GM18868 (cell line): ENCODE results near the gene SLA2.
"Not testable (repeated sequence)": the region's sequence is repeated elsewhere in the genome, so short reads cannot be mapped to it uniquely, and the experiment has no call there.

ENCODE experiments used
- ATAC-seq: cut with Tn5 transposase; IDR thresholded peaks from one replicate; pipeline ENCODE4 v1.9.1; 2021; ENCODE audit warnings: mild to moderate bottlenecking, moderate library complexity; ENCODE audit not compliant: unreplicated experiment

SLA2 gene

DNA sequence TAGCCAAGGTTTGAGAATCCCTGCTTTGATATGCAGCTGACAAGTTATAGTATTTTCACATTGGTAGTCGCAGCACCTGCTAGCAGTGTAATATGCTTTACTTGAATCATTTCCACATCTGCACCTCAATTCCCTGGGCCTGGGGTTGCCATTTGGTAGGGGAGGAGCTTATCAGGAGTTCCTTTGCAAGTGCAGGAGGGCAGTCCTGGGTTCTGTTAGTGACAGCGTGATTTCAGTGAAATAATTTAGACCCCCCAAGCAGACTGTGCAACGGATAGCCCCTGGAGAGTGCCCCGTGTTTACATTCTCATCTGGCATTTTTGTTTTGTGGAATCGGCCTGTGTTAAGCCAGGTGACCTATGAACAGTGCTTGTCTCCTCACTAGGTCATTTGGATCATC lies 34.4 kb downstream of the SLA2 start:
- no peak for ATAC-seq

DNA sequence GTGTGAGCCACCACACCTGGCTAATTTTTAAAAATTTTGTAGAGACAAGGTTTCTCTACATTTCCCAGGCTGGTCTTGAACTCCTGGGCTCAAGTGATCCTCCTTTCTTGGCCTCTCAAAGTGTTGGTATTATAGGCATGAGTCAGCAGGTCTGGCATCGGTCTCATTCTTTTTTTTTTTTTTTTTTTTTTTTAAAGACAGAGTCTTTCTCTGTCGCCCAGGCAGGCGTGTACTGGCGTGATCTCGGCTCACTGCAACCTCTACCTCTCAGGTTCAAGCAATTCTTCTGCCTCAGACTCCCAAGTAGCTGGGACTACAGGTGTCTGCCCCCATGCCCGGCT lies 37.6 kb downstream of the SLA2 start:
- not testable (repeated sequence) for ATAC-seq

DNA sequence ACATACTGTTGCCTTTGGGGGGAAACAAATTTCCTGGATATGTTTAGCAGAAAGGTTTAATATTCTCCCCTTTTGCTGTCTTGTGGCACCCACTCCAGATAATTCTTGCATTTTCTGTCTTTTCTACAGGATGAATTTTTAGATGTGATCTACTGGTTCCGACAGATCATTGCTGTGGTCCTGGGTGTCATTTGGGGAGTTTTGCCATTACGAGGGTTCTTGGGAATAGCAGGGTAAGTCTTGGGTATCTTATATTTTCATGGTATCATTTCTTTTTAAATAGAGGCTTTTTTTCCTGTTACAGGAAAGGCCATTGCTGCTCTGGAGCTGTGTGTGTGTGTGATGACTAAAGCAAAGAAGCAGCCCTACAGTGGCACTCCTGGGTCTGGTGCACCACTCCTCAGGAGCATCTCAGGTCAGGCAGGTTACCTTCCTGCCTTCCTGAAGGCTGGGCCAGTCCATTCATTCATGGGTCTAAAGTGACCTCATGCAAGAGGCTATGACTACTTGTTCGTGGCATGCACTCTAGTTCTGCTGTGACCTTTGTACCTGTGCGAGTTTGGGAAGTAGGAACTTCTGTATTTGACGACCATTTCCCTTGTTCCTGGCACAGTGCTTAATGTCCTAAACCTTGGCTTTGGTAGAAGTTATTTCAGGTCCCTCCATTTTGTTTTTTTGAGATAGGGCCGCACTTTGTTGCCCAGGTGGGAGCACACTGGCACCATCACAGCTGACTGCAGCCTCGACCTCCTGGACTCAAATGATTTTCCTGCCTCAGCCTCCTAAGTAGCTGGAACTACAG lies 38.2 kb downstream of the SLA2 start:
- ATAC-seq: no peak

DNA sequence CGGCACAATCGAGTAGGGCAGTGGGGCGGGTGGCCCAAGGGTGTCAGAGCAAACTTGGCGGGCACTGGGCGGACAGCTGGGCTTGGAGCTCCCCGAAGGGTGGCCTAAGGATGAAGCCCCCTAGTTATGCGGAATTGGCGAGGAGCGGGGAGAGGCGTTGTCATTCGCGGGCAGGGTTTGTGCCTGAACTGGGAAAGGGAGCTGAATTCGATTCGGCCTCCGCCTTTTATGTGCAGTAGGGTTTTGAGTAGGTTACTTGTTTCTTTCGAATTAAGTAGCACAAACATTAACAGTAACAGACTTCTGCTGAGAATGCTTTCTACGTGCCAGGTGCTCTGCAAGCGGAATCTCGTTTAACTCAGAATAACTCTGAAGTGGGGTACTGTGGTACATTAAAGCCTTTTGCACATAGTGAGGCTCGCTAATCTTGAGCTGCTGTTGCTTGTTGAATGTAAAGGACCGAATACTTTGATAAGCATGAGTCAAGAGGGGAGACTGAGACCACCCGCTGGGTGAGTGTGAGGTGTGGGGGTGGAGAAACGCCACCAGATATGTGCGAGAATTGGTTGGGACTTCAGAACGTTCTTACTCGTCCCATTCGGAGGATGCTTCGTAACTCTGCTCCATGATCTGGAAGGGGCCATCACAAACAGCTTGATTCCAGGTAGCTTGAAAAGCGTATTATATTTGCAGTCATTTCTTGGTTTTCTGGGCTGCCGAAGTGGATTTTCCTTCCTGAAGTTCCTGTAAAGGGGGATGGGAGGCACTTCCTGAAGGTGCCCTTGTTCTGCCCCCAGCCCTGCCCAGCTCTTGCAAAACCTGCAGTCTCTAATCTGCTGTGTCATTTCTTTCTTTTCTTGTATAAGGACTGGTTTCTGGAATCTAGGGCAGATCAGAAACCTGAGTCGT lies 39.6 kb downstream of the SLA2 start:
- ATAC-seq: no peak

DNA sequence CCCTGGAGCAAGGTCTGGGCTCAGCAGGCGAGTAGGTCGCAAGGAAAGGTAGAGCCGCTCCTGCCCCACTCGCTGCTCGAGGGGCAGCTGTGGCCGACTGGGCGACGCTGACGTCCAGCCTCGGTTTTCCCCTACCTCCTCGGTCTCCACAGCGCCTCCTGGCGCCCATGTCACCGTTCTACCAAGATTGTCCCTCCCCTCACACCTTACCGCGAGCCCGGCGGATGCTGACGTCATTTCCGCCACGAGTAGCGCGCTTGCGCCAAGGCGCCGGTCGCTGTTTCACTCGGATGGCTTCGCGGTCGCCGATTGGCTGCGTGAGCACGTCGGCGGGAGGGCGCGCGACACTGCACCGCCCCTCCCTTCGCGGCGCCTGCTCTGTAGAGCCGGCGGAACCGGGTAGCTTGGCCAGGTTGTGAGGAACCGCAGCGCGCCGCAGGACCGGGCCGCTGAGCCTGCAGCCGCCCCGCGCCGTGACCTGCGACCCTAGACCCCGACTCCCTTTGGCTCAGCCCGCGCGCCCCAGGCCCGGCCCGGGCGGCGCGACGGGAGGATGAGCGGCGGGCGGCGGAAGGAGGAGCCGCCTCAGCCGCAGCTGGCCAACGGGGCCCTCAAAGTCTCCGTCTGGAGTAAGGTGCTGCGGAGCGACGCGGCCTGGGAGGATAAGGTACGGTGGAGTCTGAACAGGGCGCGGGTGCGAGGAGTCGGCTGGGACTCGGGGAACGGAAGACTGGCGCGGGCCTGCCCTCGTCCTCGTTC lies 40.4 kb downstream of the SLA2 start, which contains the start of gene RAB5IF:
RAB5IF (plus strand) TSS at position 381 of the 759 bp plus-strand sequence; CDS start at position 554, 173 bp downstream.
- ATAC-seq: peak; percentile 87

DNA sequence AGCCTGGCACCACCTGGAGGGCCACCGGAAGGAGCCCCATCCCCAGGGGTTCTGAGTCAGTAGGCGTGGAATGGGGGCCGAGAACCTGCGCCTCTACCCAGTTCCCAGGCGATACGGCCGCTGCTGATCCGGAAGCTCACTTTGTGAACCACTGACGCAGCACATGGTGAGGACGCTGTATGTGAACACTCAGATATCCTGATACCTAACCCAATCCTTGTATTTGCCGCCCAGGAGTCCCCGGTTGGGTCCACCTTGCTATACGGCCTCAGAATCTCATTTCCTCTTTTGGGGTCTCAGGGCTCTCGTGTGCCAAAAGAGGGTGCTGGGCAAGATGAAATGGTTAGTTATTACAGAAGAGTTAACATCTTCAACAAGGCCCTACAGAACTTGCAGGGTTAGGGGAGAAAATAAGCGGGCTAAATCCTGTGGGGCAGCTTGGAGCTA lies 41.0 kb downstream of the SLA2 start:
- ATAC-seq: peak; percentile 40

DNA sequence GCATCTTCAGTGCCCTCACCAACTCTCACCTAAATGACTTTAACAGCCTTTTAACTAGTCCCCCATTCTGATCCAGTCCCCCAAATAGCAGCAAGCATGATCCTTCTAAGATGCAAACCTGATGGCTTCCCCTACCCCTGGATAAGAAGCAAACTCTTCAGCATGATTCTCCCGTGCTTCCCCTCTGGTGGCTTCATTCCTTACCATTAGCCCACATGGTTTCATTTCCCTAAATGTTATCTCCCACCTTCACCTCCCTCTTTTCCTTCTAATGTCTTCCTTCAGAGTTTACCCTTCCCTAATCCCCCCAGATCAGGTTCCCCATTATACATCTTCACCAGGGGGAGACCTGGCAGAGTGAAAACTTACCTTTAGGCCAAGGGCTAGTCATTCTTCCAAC lies 44.5 kb downstream of the SLA2 start:
- ATAC-seq: no peak

DNA sequence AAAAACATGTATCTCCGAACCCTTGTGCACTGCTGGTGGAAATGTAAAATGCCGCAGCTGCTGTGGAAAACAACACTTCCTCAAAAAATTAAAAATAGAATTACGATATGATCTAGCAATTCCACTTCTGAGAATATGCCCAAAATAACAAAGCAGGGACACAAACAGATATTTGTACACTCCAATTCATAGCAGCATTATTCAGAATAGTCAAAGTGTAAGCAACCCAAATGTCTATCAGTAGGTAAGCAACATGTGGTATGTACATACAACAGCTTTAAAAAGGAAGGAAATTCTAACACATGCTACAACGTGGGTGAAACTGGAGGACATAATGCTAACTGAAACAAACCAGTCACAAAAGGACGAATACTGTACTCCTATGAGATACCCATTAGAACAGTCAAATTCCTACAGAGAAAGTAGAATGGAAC lies 46.1 kb downstream of the SLA2 start:
- ATAC-seq: no peak

DNA sequence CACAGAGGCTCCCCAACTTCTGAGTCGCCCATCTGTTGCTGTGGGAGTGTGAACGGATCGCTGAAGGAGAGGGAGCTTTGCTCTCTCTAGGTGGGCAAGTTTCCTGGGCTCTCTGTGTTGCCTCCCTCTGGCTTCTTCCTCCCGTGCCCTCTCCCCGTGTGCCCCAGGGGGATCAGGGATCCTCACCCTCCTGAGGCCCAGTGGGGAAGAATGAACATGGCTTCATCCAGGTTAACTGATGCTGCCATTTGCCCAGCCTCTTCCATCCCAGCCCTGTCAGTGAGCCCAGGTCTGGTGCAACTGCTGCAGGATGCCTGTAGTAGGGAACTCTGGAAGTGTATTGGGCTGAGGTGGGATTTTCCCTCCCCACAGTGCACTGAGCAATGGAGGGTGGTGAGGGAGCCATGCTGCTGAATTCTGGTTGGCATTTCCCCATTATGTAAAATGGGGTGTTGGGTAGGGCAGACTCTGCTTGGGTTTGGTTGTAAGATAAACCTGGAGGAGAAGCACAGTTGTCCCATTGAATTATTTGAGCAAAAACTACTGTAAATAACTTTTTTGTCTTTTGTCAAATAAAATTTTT lies 52.6 kb downstream of the SLA2 start:
- ATAC-seq: no peak

DNA sequence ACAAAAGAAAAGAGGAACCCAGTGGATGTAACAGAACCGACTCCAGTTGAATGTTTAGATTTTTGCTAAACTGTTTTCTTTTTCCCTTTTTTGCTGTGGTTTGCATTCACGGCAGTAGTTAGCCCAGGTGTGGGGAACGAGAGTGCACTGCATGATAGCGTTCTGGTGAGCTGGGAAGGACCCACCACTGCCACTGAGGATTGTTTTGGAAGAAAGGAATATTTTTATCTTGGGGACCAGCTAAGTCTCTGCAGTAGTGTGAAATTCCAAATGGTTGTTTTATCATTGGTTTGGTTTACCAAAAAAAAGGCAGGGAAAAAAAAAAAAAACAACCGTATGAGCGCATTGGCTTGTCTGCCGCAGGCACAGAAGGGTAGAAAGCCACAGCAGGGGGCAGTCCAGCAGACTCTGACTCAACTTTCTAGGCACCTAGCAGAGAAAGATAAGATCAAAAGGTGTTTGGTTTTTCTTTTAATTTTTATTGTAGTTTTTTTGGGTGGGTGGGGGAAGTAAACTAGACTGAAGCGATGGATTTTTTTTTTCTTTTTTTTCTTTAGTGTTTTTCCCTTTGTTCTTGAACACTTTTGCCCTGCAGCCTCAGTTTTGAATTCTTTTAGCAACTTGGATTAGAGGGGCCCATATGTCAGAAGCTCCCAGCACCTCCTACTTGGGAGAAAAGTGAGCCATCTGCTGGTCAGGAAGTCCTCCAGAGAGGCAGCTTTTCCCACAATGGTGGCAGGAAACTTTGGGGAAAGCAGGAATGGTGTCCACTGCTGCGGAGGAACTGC lies 53.9 kb downstream of the SLA2 start:
- no peak for ATAC-seq

DNA sequence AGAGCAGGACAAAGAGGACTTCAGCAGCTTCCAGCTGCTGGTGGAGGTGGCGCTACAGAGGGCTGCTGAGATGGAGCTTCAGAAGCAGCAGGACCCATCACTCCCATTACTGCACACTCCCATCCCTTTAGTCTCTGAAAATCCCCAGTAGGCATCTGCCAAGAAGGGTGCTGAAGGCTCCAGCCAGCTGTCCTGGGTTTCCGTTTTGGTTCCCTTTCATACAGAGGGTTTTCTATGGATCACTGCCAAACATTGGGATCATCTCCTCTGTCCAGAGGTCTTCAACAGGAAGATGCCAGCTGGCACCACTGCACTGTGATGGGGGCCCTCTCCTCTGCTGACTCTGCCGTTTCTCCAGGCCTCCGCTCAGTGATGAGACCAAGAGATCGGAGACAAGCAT lies 54.7 kb downstream of the SLA2 start:
- ATAC-seq: no peak

DNA sequence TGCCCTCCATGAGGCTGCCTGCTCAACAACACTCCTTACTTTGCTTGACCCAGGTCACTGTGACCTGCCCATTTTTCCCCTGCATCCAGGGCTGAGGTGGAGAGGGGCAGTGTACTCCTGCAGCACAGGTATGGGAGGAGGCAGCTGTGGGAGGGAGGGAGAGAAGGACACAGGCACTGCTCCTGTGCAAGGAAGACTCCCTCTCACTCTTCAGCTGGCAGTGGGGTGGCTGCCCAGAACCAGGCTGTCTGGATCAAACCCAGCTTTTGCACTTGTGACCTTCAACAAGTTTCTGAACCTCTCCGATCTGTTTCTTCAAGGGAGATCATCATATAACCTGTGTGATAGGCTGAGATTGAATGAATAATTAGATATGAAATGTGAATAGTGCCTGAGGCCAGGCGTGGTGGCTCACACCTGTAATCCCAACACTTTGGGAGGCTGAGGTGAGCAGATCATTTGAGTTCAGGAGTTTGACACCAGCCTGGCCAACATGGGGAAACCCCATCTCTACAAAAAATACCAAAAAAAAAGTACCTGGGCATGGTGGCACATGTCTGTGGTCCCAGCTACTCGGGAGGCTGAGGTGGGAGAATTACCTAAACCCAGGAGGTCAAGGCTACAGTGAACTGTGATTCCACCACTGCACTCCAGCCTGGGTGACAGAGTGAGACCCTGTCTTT lies 58.5 kb downstream of the SLA2 start:
- no peak for ATAC-seq

DNA sequence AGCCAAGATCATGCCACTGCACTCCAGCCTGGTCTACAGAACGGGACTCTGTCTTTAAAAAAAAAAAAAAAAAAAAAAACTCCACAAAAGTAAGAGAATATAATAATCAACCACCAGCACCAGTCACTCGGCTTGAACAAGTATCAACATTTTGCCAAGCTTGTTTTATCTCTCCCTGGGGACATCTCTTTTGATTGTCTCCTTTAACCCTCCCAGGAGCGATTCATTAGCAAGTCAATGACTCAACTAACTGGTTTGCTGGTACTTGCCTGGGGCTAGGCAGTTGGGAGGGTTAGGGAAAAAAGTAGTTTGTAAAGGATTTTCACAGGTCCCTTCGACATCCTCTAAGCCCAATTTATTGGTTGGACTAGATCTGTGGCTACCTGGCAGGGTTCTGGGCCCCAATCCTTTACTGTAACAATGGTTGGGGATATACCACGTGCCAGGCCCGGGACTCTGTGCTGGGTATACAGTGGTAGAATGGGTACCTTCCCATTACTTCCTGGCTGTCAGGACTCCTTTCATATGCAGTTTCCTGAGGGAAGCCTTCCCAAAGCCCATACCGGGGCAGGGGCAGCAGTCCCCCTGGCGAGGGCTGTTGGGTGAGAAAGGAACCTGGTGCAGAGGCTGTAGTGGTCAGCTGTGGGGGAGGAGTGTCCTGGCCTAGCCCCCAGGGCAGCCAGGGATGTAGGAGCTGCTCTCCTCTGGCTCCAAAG lies 60.4 kb downstream of the SLA2 start:
- no peak for ATAC-seq

DNA sequence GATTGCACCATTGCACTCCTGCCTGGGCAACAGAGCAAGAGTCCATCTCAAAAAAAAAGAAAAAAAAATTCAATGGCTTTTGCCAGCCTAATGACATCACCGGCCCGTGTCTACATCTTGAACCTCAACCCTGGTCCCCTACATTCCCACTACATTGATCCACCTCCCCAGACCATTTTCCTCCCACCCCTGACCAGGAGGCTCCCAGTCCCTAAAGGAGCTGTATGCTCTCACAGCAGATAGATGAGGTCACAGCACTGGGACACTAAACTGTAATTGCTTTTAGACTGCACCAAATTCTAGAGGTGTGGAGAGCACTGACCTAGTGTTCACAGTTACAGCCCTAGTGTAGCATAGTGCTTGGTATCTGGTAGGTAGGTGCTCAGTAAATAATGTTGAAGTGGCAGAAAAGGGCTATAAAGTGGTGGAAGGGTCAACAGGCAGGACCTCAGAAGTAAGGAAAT lies 61.9 kb downstream of the SLA2 start:
- ATAC-seq: no peak

DNA sequence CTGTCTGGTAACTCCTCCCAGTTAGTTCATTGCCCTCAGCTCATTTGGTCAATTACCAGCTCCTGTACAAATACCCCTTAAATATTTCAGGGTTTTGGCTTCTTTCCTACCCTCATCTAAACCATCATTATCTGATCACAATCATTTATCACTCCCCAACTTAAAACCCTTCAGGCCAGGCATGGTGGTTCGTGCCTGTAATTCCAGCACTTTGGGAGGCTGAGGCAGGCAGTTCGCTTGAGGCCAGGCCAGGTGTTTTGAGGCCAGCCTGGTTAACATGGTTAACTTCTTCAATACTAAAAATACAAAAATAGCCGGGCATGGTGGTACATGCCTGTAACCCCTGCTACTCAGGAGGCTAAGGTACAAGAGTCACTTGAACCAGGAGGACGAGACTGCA lies 63.2 kb downstream of the SLA2 start:
- ATAC-seq: no peak

DNA sequence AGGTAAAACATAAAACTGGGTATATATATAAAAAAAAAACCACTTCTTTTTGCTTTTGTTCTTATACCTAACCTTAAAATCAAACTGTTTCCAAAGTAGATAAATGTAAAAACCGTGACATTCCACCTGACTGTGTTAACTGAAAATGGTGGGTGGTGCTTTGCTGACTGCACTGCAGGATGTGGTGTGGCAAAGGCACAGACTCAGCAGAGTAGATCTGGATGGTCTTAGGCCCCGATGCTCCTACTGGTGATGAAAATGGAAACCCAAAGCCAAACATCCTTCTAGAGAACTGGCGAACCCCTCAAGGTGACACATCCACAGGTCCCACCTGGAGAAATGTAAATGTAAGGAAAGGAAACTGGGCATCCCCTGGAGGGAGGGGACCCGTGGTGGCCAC lies 63.7 kb downstream of the SLA2 start:
- ATAC-seq: no peak

DNA sequence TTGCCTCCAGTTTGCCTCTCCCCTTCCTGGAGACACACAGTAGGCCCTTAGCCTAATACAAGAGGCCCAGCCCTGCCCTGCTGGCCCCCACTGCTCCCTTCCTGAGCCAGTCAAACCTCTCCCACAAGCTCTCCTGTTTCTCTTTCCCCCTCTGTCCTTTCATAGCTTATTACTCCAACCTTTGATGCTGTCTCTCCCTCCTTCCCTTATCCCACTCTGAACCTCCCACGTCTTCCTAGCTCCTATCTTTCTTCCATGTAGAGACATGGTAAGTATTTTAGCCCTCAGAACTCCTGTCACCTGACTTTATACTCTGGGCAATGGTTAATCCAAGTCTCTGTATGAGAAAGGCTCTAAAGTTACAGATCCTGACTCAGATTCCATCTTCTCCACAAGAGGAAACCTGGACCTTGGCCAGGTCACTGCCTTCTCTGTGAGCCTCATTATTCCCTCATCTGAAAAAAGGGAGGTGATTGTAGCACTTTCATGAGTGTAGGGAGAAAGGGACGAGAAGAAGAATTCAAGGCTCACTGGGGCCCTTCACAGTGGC lies 65.9 kb downstream of the SLA2 start:
- no peak for ATAC-seq

DNA sequence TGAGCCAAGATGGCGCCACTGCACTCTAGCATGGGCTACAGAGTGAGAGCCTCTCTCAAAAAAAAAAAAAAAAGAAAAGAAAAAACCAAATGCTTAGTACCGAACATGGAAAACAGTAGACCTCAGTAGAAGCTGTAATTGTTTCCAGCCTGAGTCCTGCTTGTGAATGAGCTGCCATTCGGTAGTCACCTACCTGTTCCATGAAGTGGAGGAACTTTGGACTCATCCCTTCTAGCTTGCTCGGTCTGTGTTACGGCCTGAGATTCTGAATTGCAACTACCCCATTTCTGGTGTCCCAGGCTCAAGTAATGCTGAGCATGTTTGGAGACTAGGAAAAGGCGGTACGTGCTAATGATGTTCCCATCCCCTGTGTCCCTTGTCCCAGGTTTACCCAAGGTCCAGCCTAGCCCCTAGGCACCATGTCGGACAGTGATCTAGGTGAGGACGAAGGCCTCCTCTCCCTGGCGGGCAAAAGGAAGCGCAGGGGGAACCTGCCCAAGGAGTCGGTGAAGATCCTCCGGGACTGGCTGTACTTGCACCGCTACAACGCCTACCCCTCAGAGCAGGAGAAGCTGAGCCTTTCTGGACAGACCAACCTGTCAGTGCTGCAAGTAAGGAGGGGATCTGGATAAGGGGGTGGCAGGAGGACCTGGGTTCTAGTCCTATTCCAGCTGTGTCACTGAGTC lies 67.5 kb downstream of the SLA2 start:
- ATAC-seq: no peak
